ENCODE results near the gene DNM1. TPM values are rescaled to one million over a fixed set of nuclear protein-coding genes. Genes with fewer than 3 reads are reported as not detected.

DNM1 gene
- under 1 TPM; 0.26 to 0.66 TPM for total RNA-seq
- 0.18 TPM for polyA plus RNA-seq

DNA sequence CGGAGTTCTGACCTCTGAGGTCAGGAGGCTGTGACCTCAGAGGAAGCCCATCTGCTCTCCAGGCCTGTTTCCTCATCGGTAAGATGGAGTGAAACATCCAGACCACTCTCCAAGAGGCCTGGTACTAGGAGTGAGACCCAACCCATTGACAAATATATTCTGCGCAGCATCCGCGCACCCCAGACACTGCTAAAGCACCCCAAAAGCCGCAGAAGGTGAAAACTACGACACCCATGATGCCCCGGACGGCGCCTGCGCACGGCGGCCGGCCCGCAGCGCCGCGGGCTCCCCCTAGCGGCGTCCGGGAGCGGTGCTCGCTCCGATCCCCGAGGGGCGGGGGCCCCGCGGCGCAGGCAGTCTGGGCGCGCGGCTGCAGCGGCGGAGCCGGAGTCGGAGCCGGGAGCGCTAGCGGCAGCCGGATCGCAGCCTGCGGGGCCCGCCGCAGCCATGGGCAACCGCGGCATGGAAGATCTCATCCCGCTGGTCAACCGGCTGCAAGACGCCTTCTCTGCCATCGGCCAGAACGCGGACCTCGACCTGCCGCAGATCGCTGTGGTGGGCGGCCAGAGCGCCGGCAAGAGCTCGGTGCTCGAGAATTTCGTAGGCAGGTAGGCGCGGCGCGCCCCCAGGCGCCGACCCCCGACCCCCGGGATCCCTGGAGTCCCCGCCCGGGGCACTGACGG lies at the start of gene DNM1:
DNM1 (plus strand) TSS at position 356 of the 683 bp plus-strand sequence; CDS start at position 448, 92 bp downstream.
- H3K4me1 Mint-ChIP-seq = peaks cover 8 to 10% (median 9%) of the 10 kb centered on the region in 3 donors
- ChIA-PET CTCF (interaction anchor here (1.0 kb wide), 2 partner anchors 9 to 47 kb away, joined by 3 to 5 read pairs; no protein-coding TSS in a partner anchor), POLR2A (interaction anchor here (1.3 kb wide), 1 partner anchor 47 kb away, joined by 3 read pairs; no protein-coding TSS in a partner anchor)
- peaks cover 5 to 16% of the 10 kb centered on the region in 2 donors for H3K27me3 Mint-ChIP-seq
- H3K36me3 Mint-ChIP-seq = no peaks in the 10 kb centered on the region
- DNase-seq = peak; percentile 63 to 78 (median 76)
- Histone ChIP-seq H3K4me3 (ENCODE audit: low read length) (peak within 1 kb of the TSS; percentile 58), H3K9me3 (ENCODE audit: low read length) (no peaks in the 10 kb centered on the region), H3K4me1 (ENCODE audit: insufficient read depth, low read length) (peaks cover 14% of the 10 kb centered on the region), H3K27me3 (ENCODE audit: insufficient read depth, low read length, poor library complexity, severe bottlenecking) (peaks cover 13% of the 10 kb centered on the region), H3K36me3 (ENCODE audit: insufficient read depth, low read length) (no peaks in the 10 kb centered on the region), H3K27ac (ENCODE audit: low read depth, low read length) (peak within 1 kb of the TSS; percentile 47)
- peak within 1 kb of the TSS in 5 of 8 donors; percentile 2 to 65 (median 56) for H3K27ac Mint-ChIP-seq
- no peaks in the 10 kb centered on the region for H3K9me3 Mint-ChIP-seq
- peak within 1 kb of the TSS; percentile 66 to 86 (median 81) for H3K4me3 Mint-ChIP-seq

DNA sequence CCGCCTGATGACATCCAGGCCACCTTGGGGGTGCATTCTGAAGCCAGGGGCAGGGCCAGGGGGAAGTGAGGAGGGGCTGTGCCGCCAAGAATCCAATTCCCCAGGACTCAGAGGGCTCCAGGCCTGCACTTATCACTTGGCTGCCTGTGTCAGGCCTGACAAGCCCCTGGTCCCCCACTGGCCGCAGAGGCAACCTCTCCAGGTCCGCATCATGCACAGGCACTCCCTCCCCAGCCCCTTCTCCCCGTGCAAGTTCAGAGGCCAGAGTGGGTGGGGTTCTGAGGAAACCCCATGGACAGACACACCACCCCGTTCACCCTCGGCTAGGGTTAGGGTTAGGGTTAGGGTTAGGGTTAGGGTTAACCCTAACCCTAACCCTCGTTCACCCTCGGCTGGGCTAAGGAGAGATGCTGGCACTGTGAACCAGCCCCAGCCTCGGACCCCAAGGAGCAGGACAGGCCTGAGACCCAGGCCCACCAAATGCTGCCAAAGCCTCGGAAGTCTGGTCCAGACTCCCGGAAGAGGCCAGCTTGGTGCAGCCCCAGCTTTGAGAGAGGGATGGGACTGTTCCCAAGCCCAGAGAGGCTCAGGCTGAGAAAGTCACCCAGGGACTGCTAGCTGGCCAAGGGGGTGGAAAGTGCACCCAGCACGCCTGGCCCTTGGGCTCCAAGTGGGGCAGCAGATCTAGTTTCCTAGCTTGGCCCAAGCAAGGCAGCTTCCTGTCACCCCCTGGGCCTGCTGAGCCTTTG lies 49.1 kb upstream of the DNM1 start:
- no peak for DNase-seq
- Histone ChIP-seq H3K36me3 (ENCODE audit: insufficient read depth, low read length) (no peaks in the 10 kb centered on the region), H3K9me3 (ENCODE audit: low read length) (no peaks in the 10 kb centered on the region), H3K4me1 (ENCODE audit: insufficient read depth, low read length) (peaks cover under 1% of the 10 kb centered on the region), H3K27ac (ENCODE audit: low read depth, low read length) (no peak overlapping the region), H3K27me3 (ENCODE audit: insufficient read depth, low read length, poor library complexity, severe bottlenecking) (no peaks in the 10 kb centered on the region), H3K4me3 (ENCODE audit: low read length) (no peak overlapping the region)
- Mint-ChIP-seq H3K27ac (no peak overlapping the region), H3K4me1 (peaks cover 0 to under 1% (median under 1%) of the 10 kb centered on the region in 3 donors), H3K9me3 (no peaks in the 10 kb centered on the region), H3K36me3 (no peaks in the 10 kb centered on the region), H3K4me3 (no peak overlapping the region), H3K27me3 (peaks cover 0 to 2% of the 10 kb centered on the region in 2 donors)
- ChIA-PET POLR2A (no interaction called here), CTCF (interaction anchor here (1.7 kb wide), 1 partner anchor 12 kb away, joined by 4 read pairs; no protein-coding TSS in a partner anchor)

DNA sequence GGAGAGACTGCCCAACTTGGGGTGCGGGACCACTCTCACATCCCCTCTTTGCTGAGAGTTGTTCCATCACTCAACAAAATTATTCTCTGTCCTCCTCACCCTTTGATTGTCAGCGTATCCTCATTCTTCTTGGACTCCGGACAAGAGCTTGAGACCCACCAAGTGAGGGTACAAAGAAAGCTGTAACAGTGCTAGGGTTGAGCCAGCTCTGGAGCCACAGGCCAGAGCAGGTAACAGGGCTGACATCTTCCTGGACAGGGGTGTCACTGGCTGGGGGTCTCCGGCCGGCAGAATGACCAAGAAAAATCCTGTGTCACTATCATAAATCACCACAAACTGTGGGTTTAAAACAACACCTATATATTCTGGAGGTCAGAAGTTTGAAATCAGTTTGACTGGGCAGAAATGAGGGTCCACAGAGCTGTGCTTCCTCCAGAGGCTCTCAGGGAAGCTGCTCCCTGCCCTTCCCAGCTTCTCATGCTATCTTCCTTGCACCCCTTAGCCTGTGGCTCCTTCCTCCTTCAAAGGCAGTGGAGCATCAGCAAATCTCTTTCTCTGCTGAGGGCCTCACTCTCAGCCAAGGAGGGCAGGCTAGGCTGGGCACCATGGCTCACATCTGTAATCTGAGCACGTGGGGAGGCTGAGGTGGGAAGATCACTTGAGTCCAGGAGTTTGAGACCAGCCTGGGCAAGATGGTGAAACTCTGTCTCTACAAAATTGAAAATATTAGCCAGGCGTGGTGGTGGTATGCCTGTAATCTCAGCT lies 47.3 kb upstream of the DNM1 start:
- Histone ChIP-seq H3K36me3 (ENCODE audit: insufficient read depth, low read length) (no peaks in the 10 kb centered on the region), H3K9me3 (ENCODE audit: low read length) (no peaks in the 10 kb centered on the region), H3K4me3 (ENCODE audit: low read length) (no peak overlapping the region), H3K4me1 (ENCODE audit: insufficient read depth, low read length) (peaks cover 14% of the 10 kb centered on the region), H3K27me3 (ENCODE audit: insufficient read depth, low read length, poor library complexity, severe bottlenecking) (no peaks in the 10 kb centered on the region), H3K27ac (ENCODE audit: low read depth, low read length) (no peak overlapping the region)
- H3K9me3 Mint-ChIP-seq = no peaks in the 10 kb centered on the region
- peaks cover 6 to 9% (median 7%) of the 10 kb centered on the region in 3 donors for H3K4me1 Mint-ChIP-seq
- ChIA-PET POLR2A (interaction anchor here (0.5 kb wide), 1 partner anchor 748 kb away, joined by 3 read pairs; no protein-coding TSS in a partner anchor), CTCF (interaction anchor here (1.7 kb wide), 1 partner anchor 14 kb away, joined by 4 read pairs; no protein-coding TSS in a partner anchor)
- H3K27me3 Mint-ChIP-seq = peaks cover 0 to 3% of the 10 kb centered on the region in 2 donors
- H3K36me3 Mint-ChIP-seq = peaks cover 0 to under 1% (median 0%) of the 10 kb centered on the region in 3 donors
- H3K27ac Mint-ChIP-seq = peak overlapping the region in 3 of 8 donors; percentile 2 to 66 (median 11)
- DNase-seq = peak in 1 of 5 donors; percentile 3
- no peak overlapping the region for H3K4me3 Mint-ChIP-seq

DNA sequence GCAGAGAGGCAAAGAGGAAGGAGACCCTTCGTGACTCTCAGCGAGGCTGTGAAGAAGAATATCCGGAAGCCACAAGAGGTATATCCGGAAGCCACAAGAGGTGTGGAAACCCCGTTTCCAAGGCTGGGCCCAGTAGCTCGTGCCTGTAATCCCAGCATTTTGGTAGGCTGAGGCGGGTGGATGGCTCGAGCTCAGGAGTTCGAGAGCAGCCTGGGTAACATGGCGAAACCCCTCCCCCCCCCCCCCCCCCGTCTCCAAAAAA lies 43.7 kb upstream of the DNM1 start:
- Histone ChIP-seq H3K36me3 (ENCODE audit: insufficient read depth, low read length) (no peaks in the 10 kb centered on the region), H3K4me1 (ENCODE audit: insufficient read depth, low read length) (peaks cover 21% of the 10 kb centered on the region), H3K9me3 (ENCODE audit: low read length) (no peaks in the 10 kb centered on the region), H3K27me3 (ENCODE audit: insufficient read depth, low read length, poor library complexity, severe bottlenecking) (no peaks in the 10 kb centered on the region), H3K27ac (ENCODE audit: low read depth, low read length) (peak overlapping the region; percentile 84), H3K4me3 (ENCODE audit: low read length) (peak overlapping the region; percentile 76)
- Mint-ChIP-seq H3K36me3 (peaks cover 0 to 23% (median 4%) of the 10 kb centered on the region in 3 donors), H3K27ac (peak overlapping the region; percentile 81 to 98 (median 95)), H3K27me3 (peaks cover 0 to 3% of the 10 kb centered on the region in 2 donors), H3K9me3 (no peaks in the 10 kb centered on the region), H3K4me3 (peak overlapping the region; percentile 78 to 93 (median 85)), H3K4me1 (peaks cover 15 to 28% (median 24%) of the 10 kb centered on the region in 3 donors)
- ChIA-PET POLR2A (interaction anchor here (1.2 to 3.4 kb wide), 3 partner anchors 31 to 92 kb away, joined by 3 to 13 read pairs (median 9); partner anchors contain the start of genes CIZ1 and NAIF1), CTCF (interaction anchor here (1.3 to 1.6 kb wide), 4 partner anchors 9 to 31 kb away, joined by 3 to 4 read pairs (median 4); no protein-coding TSS in a partner anchor)
- DNase-seq = peak; percentile 24 to 73 (median 63)

DNA sequence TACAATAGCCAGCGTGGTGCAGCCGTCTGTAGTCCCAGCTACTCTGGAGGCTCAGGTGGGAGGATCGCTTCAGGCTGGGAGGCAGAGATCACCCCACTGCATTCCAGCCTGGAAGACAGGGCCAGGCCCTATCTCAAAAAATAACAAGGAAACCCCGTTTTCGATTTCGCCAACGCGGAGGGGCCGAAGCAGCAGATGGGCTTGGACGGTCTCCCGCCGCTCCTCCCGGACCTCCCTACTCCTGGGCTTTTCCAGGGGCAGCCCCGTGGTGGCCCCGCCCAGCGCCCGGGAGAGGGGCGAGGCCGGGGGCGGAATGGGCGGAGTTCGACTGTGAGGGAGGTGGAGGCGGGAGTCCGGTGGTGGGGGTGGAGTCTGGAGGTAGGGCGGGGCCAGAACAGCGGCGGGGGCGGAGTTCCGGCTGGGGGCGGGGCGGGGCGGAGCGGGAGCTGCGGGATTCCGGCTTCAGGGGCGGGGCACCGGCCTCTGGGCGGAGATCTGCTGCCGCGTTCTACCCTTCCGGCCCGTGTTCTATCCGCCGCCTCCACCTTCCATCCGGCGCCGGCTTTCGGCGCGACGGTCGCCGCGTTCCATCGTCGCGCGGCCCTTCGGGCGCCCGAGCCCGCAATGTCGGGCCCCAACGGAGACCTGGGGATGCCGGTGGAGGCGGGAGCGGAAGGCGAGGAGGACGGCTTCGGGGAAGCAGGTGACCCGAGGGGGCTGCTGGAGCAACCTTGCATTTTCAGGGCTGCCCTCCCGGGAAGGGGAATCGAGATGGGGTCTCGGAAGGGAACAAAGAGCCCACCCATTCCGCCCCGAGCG lies 43.2 kb upstream of the DNM1 start, which contains the start of gene BBLN:
BBLN (plus strand) TSS at position 482 of the 819 bp plus-strand sequence; CDS start at position 625, 143 bp downstream.
- H3K9me3 Mint-ChIP-seq = no peaks in the 10 kb centered on the region
- H3K4me3 ChIP-seq (ENCODE audit: low read length) = peak within 1 kb of the TSS; percentile 98
- H3K27ac ChIP-seq (ENCODE audit: low read depth, low read length) = peak within 1 kb of the TSS; percentile 91
- H3K27me3 ChIP-seq (ENCODE audit: insufficient read depth, low read length, poor library complexity, severe bottlenecking) = no peaks in the 10 kb centered on the region
- H3K4me1 Mint-ChIP-seq = peaks cover 15 to 28% (median 24%) of the 10 kb centered on the region in 3 donors
- H3K9me3 ChIP-seq (ENCODE audit: low read length) = no peaks in the 10 kb centered on the region
- H3K36me3 Mint-ChIP-seq = peaks cover 0 to 27% (median 4%) of the 10 kb centered on the region in 3 donors
- peaks cover 21% of the 10 kb centered on the region for H3K4me1 ChIP-seq (ENCODE audit: insufficient read depth, low read length)
- peak; percentile 86 to 94 (median 89) for DNase-seq
- POLR2A ChIA-PET = interaction anchor here (1.2 to 3.4 kb wide), 3 partner anchors 31 to 93 kb away, joined by 3 to 13 read pairs (median 9); partner anchors contain the start of genes CIZ1 and NAIF1
- no peaks in the 10 kb centered on the region for H3K36me3 ChIP-seq (ENCODE audit: insufficient read depth, low read length)
- CTCF ChIA-PET = interaction anchor here (1.3 to 1.6 kb wide), 4 partner anchors 9 to 31 kb away, joined by 3 to 4 read pairs (median 4); no protein-coding TSS in a partner anchor
- peak within 1 kb of the TSS; percentile 78 to 93 (median 85) for H3K4me3 Mint-ChIP-seq
- peak within 1 kb of the TSS; percentile 81 to 98 (median 95) for H3K27ac Mint-ChIP-seq
- peaks cover 0 to 3% of the 10 kb centered on the region in 2 donors for H3K27me3 Mint-ChIP-seq

DNA sequence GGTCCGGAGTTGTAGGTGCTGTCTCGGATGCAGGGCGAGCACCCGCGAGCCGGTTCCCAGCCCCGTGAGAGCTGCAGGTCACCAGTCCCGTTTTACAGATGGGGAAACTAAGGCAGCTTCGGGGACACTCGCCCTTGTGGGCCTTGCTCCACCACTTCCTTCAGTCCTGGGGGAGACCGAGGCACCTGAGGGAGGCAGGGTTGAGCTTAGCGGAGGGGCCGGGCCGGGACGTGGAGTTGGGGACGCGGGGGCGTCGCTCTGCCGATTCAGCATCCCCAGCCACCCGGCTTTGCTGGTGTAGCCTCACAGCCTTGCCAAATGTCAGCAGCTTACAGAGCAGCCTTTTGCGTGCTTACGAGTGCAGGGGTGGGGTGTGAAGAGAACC lies 42.6 kb upstream of the DNM1 start:
- peak in 3 of 5 donors; percentile 5 to 23 (median 19) for DNase-seq
- Mint-ChIP-seq H3K27me3 (peaks cover 0 to 3% of the 10 kb centered on the region in 2 donors), H3K4me1 (peaks cover 15 to 28% (median 24%) of the 10 kb centered on the region in 3 donors), H3K27ac (peak overlapping the region in 7 of 8 donors; percentile 28 to 98 (median 72)), H3K4me3 (peak overlapping the region; percentile 78 to 93 (median 85)), H3K36me3 (peaks cover 0 to 27% (median 4%) of the 10 kb centered on the region in 3 donors), H3K9me3 (no peaks in the 10 kb centered on the region)
- Histone ChIP-seq H3K27ac (ENCODE audit: low read depth, low read length) (peak overlapping the region; percentile 91), H3K36me3 (ENCODE audit: insufficient read depth, low read length) (no peaks in the 10 kb centered on the region), H3K4me1 (ENCODE audit: insufficient read depth, low read length) (peaks cover 21% of the 10 kb centered on the region), H3K27me3 (ENCODE audit: insufficient read depth, low read length, poor library complexity, severe bottlenecking) (no peaks in the 10 kb centered on the region), H3K9me3 (ENCODE audit: low read length) (no peaks in the 10 kb centered on the region), H3K4me3 (ENCODE audit: low read length) (peak overlapping the region; percentile 98)
- ChIA-PET CTCF (interaction anchor here (1.5 to 1.8 kb wide), 2 partner anchors 30 to 32 kb away, joined by 3 to 6 read pairs; no protein-coding TSS in a partner anchor), POLR2A (interaction anchor here (2.1 to 3.4 kb wide), 2 partner anchors 30 to 32 kb away, joined by 9 to 13 read pairs; partner anchors contain the start of gene CIZ1)

Data from CD8-positive, alpha-beta memory T cell (primary cell).